Esophagus muscularis mucosa (tissue), 4 donors: ENCODE measurements around the gene ACE. TPM values are rescaled to one million over a fixed set of nuclear protein-coding genes. Genes with fewer than 3 reads are reported as not detected.

ENCODE experiments used
- DNase-seq: peaks from one replicate; pipeline ENCODE4 v3.0.0-alpha.2; 2017; ENCODE audit errors: extremely low spot score
- H3K27ac ChIP-seq, 4 donors: fragments of 200-600 bp; sonication (generic); replicated peaks in 1 of 4; 1 replicate in 3 of 4; 2 replicates in 1 of 4; pipeline ENCODE4 v1.5.1; 2016 to 2019; ENCODE audit warnings: mild to moderate bottlenecking in 1 of 4
- H3K27me3 ChIP-seq, 4 donors: fragments of 200-600 bp; sonication (generic); one replicate each; pipeline versions ENCODE4 v1.5.1 to v1.6.0; 2016 to 2019
- H3K36me3 ChIP-seq, 4 donors: fragments of 200-600 bp; sonication (generic); one replicate each; pipeline ENCODE4 v1.5.1; 2016 to 2019
- H3K4me1 ChIP-seq, 4 donors: fragments of 200-600 bp; sonication (generic); one replicate each; pipeline ENCODE4 v1.5.1; 2016 to 2019
- H3K4me3 ChIP-seq, 4 donors: fragments of 200-600 bp; sonication (generic); 1 replicate in 2 of 4; 2 replicates in 2 of 4; pipeline ENCODE4 v1.5.1; 2016 to 2019; ENCODE audit warnings: mild to moderate bottlenecking in 4 of 4, moderate library complexity in 1 of 4
- H3K9me3 ChIP-seq, 4 donors: fragments of 200-600 bp; sonication (generic); 1 replicate in 3 of 4; 2 replicates in 1 of 4; pipeline ENCODE4 v1.5.1; 2016 to 2019
- EP300 ChIP-seq: sonication (generic); formaldehyde crosslinking; IDR thresholded peaks from one replicate; pipeline ENCODE4 v1.6.1; 2017; ENCODE audit warnings: antibody characterized with exemption
- POLR2A ChIP-seq: fragments of 450-650 bp; IDR thresholded peaks from one replicate; pipeline ENCODE4 v1.6.1; 2017; ENCODE audit warnings: antibody characterized with exemption, moderate library complexity, mild to moderate bottlenecking, low read depth
- POLR2AphosphoS5 ChIP-seq, 2 donors: sonication (generic); formaldehyde crosslinking; IDR thresholded peaks; one replicate each; pipeline ENCODE4 v1.6.1; 2017; ENCODE audit warnings: antibody characterized with exemption in 2 of 2
- WGBS: methylation state at CpG from one replicate; pipeline ENCODE4 v1.1.5; 2018; 5-methylcytosine and 5-hydroxymethylcytosine counted together
- intact Hi-C: fragments of 100-400 bp; cut with DNase I; formaldehyde crosslinking; loops from one replicate; pipeline ENCODE4 v1.15.1; 2023
- total RNA-seq, 4 donors: library from RNA; depleted of rRNA; stranded (reverse); fragments of >200 nt; gene quantifications; one replicate each; pipeline versions ENCODE4 v1.1.0 to v1.2.1, GENCODE V29; 2016
- TF ChIP-seq, protein P1 (sequence below), 3 experiments: fragments of 200-600 bp in 2 of 3; fragments of 450-650 bp in 1 of 3; sonication (generic) in 2 of 3; IDR thresholded peaks; one replicate each; pipeline ENCODE4 v1.5.1; 2017 to 2019; ENCODE audit warnings: antibody characterized with exemption in 3 of 3, mild to moderate bottlenecking in 2 of 3, moderate library complexity in 1 of 3

Gene ACE
- total RNA-seq, 4 donors from 2014 or later = 2.5 to 9.6 (median 4.9) TPM

DNA sequence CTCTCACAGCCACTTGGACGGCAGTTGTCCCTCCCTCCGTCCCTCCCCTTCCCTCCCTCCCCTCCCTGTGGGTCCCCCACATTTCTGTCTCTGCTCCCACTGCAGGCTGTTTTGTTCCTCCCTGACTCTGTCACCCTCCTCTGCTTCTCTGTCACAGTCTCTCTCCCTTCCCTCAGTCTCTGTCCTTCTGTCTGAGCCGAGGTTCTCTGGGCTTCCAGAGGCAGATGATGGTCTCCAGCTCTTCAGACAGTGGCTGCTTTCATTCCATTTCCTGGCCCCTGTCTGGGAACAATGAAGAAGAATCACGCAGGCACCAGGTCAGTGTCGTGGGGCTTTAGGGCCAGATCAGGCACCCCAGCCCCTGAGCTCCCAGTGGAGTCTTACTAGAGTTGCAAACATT lies 21.9 kb upstream of the ACE start:
- TF ChIP-seq EP300 (no peak), POLR2AphosphoS5 (IDR thresholded peaks at IDR 0.05) (no peak), POLR2A (no peak)
- TF ChIP-seq, protein P1, sequence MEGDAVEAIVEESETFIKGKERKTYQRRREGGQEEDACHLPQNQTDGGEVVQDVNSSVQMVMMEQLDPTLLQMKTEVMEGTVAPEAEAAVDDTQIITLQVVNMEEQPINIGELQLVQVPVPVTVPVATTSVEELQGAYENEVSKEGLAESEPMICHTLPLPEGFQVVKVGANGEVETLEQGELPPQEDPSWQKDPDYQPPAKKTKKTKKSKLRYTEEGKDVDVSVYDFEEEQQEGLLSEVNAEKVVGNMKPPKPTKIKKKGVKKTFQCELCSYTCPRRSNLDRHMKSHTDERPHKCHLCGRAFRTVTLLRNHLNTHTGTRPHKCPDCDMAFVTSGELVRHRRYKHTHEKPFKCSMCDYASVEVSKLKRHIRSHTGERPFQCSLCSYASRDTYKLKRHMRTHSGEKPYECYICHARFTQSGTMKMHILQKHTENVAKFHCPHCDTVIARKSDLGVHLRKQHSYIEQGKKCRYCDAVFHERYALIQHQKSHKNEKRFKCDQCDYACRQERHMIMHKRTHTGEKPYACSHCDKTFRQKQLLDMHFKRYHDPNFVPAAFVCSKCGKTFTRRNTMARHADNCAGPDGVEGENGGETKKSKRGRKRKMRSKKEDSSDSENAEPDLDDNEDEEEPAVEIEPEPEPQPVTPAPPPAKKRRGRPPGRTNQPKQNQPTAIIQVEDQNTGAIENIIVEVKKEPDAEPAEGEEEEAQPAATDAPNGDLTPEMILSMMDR (IDR thresholded peaks at IDR 0.05) = no peak
- intact Hi-C loops = no loop called here

DNA sequence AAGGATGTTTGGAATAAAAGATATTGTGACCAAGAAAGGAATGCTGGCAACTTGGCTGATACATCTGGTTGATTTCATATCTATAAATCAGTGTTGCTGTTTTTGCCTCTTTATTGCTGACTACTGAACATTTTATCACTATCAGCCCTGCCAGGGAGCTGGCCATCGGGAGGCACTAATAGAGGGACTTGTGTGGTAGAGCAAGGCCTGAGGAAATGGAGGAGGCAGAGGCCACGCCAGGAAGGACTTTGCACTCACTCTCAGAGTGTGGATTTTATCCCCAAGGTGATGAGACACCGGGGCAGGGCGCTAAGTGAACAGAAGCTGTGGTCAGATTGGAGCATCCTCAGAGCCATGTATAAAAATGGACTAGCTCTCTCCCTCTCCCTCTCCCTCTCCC lies 21.4 kb upstream of the ACE start:
- Histone ChIP-seq H3K9me3 (no peaks in the 10 kb centered on the region), H3K27me3 (peaks cover 0 to 21% (median 0%) of the 10 kb centered on the region in 4 donors), H3K36me3 (no peaks in the 10 kb centered on the region), H3K4me3 (no peak overlapping the region), H3K4me1 (peaks cover 0 to 4% (median 2%) of the 10 kb centered on the region in 4 donors), H3K27ac (no peak overlapping the region)
- intact Hi-C loops = no loop called here
- 77% methylated on average over 4 of the region's 4 CpGs for WGBS
- TF ChIP-seq, protein P1 (IDR thresholded peaks at IDR 0.05) = no peak
- no peak for TF ChIP-seq POLR2A
- no peak for TF ChIP-seq EP300
- TF ChIP-seq POLR2AphosphoS5 (IDR thresholded peaks at IDR 0.05) = no peak
- no peak for DNase-seq

More for the DNA sequence above, 21.9 kb upstream of the ACE start:
- Histone ChIP-seq H3K4me3 (no peak overlapping the region), H3K36me3 (no peaks in the 10 kb centered on the region), H3K27ac (no peak overlapping the region), H3K27me3 (peaks cover 0 to 21% (median 0%) of the 10 kb centered on the region in 4 donors), H3K4me1 (peaks cover 0 to 8% (median 4%) of the 10 kb centered on the region in 4 donors), H3K9me3 (no peaks in the 10 kb centered on the region)
- WGBS = 44% methylated on average over 5 of the region's 5 CpGs
- DNase-seq = no peak

DNA sequence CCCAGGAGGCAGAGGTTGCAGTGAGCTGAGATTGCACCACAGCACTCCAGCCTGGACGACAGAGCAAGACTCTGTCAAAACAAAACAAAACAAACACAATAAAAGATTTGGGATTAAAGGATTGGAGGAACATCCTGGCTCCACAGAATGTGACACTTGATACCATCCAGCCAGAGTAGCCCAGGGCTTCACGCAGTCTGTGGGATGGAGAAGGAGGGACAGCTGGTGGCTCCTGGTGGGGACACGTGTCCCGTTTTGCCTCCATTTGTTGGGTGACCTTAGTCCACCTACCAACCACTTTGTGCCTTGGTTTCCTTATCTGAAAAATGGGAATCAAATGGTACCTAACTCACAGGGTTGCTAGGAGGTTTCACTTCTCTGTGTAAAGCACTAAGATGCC lies 18.4 kb upstream of the ACE start:
- no peak overlapping the region for H3K4me3 ChIP-seq
- no peak overlapping the region for H3K27ac ChIP-seq
- intact Hi-C loops = no loop called here
- WGBS = 84% methylated on average over 4 of the region's 4 CpGs
- H3K9me3 ChIP-seq = no peaks in the 10 kb centered on the region
- no peaks in the 10 kb centered on the region for H3K36me3 ChIP-seq
- peaks cover 0 to 14% (median 0%) of the 10 kb centered on the region in 4 donors for H3K27me3 ChIP-seq
- DNase-seq = no peak
- TF ChIP-seq, protein P1 (IDR thresholded peaks at IDR 0.05) = no peak
- TF ChIP-seq EP300 (no peak), POLR2AphosphoS5 (IDR thresholded peaks at IDR 0.05) (no peak), POLR2A (no peak)
- peaks cover 0 to 6% (median 2%) of the 10 kb centered on the region in 4 donors for H3K4me1 ChIP-seq

DNA sequence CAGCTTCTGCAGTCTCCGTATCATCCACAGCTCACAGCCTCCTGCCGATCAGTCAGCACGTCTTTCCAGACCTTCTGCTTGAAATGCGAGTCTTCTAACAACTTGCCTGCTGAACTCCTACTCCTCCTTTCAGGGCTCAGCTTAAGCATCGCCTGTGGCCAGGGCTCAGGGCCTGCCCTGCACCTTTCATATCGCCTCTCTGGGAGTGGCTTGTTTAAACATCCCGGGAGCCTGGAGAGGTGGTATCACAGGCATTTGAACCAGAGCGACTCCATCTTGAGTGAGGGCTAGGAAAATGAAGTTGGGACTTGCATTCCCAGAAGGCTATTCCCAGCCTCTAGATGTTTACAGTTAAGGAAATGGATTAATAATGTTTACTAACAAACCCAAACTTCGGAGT lies 16.8 kb upstream of the ACE start:
- 78% methylated on average over 9 of the region's 9 CpGs for WGBS
- Histone ChIP-seq H3K27me3 (peaks cover 0 to 16% (median 0%) of the 10 kb centered on the region in 4 donors), H3K9me3 (no peaks in the 10 kb centered on the region), H3K4me3 (no peak overlapping the region), H3K4me1 (peaks cover 0 to 6% (median 2%) of the 10 kb centered on the region in 4 donors), H3K27ac (no peak overlapping the region), H3K36me3 (no peaks in the 10 kb centered on the region)
- TF ChIP-seq POLR2A (no peak), POLR2AphosphoS5 (IDR thresholded peaks at IDR 0.05) (no peak)
- DNase-seq = no peak
- intact Hi-C loops = no loop called here

DNA sequence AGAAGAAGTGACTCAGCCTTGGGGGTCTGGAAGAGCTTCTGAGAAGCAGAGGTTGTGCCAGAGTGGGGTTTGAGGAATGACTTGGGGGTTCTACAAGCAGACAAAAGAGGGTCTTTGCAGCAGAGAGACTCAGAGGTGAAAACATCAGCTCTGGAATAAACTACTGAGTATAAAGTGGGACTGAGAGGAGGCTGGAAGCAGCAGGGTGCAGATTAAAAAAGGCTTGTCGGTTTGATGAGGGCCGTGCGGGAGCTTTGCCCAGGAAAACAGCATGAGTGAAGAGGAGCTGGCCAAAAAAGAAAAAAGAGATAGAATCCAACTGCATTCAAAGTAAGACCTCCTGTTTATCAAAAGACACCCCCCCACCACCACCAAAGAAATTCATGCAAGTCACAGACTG lies 13.1 kb upstream of the ACE start:
- TF ChIP-seq POLR2AphosphoS5 (IDR thresholded peaks at IDR 0.05) (no peak), POLR2A (no peak), EP300 (no peak)
- TF ChIP-seq, protein P1 (IDR thresholded peaks at IDR 0.05) = no peak
- Histone ChIP-seq H3K4me1 (peaks cover 0 to 6% (median 2%) of the 10 kb centered on the region in 4 donors), H3K9me3 (no peaks in the 10 kb centered on the region), H3K27me3 (peaks cover 0 to 19% (median 0%) of the 10 kb centered on the region in 4 donors), H3K4me3 (no peak overlapping the region), H3K27ac (no peak overlapping the region), H3K36me3 (no peaks in the 10 kb centered on the region)
- intact Hi-C loops = no loop called here
- no peak for DNase-seq
- WGBS = 42% methylated on average over 3 of the region's 3 CpGs
